HG02571 (cell line): ENCODE data around the gene KCNJ16.

Source experiments
- ATAC-seq: cut with Tn5 transposase; IDR thresholded peaks from one replicate; pipeline ENCODE4 v1.9.1; 2021; ENCODE audit warnings: mild to moderate bottlenecking, moderate library complexity; ENCODE audit not compliant: unreplicated experiment

KCNJ16 gene

DNA sequence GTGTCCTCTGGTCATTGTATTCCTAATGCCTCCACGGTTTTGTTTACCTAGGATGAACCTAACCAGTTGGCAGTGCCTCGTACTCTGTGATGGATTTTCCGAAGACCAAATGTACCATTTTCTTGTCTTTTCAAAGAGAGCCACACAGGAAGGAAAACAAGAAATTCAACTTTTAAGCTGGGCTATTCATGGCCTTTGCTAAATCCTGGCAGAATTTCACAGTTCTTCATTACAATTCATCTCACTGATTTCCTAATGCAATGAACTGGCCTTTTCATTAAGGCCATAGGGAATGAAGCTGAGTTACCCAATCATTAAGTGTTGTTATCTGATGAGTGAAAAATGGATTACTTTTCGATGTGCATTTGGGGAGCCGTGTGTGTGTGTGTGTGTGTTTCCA is 7.9 kb upstream of the KCNJ16 start:
- ATAC-seq, result no peak

DNA sequence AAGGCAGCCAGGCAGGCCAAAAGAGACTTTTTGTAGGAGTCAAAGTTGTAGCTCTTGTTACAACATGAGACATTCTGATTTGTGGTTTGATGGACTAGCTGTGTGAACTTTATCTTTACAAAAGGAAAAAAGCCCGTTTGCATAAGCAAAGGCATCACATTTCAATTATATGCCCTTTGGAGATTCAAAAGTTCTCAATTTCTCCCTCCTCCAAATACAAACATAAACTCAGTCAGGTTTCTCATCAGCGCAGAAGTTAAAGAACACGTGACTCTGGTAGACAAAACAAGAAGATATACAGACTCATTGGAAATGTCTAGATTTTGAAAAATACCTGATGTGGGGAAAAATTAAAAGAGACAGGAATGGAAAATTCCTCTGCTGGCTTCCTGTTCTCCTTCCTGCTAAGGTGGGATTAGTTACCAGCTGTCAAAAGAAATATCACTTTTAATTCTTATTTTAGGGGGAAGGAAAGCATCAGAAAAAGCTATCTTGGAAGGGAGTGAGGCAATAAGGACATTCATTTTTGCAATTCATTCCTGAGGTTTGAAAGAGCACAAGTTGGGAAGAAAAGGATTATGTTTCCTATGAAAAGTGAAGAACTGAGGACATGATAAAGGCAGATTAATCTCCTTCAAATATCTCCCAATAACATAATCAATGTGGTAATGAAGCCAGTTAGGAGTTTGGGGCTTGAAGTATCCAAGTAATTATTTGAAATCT is 4.6 kb upstream of the KCNJ16 start:
- ATAC-seq, result no peak

DNA sequence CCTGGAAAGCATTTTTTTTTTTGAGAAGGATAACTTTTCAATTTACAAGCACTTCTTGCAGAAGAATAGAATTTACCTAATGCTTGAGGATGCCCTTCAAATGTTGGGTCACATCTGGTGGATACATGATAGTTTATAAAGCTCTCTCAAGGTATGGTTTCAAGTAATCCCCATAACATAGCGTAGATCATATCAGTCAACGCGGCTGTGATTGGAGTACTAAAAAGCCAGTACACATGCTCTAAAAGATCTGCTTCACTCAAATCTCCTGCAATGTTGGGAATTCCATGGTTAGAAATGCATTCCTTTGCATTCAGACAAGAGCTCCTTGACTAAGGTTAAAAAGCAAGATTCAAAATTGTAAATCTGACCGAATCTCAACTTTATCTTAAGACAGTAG is 3.9 kb upstream of the KCNJ16 start:
- no peak for ATAC-seq

DNA sequence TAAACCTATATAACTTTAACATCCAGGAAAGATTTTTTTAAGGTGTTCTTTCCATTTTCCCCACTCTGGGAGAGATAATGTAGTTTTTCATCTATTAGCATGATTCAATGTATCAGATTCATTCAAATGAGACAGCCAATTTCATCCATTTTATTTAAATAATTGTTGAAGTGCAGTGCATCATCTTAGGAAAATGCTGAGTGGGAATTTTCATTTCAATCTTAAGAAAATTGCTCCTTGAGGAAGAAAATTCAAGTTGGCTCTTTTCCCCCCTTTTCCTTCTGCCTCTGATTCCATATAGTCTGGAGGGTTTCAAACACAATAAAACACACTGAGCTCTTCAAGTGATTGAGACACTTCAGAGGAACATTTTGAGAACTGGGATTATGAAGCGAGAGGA is 3.4 kb upstream of the KCNJ16 start:
- no peak for ATAC-seq

DNA sequence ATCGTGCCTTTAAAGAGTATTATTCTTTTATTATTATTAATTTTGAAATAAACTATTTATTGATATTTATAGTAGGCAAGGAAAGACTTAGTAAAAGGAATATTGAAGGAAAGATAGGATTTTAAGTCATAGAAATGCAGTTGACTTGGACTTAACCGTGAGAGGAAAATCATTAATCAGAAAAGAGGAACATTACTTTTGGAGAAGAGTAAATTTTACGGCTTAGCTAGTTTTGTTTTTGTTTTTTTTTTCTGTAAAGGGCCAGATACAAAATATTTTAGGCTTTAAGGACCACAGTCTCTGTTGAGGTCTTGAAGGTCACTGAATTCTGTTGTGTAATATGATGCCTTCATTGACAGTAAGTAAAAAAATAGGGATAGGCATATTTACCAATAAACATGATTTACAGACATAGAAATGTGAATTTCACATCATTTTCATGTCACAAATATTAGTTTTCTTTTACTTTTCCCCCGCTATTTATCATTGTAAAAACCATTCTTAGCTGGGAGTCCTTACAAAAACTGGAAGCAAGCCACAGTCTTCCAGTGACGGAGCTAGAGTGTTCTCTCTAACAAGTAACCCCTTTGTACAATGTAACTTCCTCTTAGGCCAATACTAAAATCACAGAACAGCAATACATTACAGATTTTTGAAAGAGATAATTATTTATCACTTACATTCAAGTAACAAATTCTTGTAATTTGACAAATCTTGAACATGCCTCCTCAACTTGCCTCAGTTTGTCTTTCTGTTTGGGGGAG is 2.3 kb upstream of the KCNJ16 start:
- ATAC-seq, result no peak

DNA sequence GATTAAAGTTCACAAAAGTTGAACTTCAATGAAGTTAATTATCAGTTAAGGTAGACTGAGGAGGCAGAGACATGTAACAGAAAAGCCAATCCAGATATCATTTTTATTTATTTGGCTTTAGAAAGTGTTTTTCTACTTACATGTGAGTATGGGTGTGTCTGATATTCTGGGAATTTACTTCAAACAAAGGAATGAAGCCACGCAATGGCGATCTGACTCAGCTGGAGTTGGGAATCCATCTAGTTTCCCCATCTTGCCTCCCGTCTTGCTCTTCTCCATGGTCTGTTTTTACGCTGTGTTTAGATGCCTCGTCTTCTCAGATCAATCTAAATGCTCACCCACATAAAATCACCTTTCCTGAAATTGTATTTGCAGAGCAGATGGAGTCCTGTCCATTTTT is 1.7 kb upstream of the KCNJ16 start:
- no peak for ATAC-seq

DNA sequence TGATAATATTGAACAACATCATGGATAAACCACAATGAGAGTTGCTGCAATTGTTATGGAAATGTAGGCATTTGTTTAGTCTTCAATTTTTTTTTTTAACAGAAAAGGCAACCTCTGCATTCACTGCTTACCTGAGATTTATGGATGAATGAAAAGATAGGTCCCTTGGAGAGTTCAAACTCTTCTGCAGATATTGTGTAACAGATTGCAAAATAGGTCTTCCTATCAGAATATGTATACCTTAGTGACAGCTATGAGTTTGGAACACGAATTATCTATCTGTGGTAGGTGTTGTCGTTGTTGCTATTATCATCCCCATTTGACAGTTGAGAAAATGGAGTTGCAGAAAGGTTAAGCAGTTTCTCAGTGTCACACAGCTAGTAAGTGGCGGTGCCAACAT is 1.2 kb upstream of the KCNJ16 start:
- no peak for ATAC-seq

DNA sequence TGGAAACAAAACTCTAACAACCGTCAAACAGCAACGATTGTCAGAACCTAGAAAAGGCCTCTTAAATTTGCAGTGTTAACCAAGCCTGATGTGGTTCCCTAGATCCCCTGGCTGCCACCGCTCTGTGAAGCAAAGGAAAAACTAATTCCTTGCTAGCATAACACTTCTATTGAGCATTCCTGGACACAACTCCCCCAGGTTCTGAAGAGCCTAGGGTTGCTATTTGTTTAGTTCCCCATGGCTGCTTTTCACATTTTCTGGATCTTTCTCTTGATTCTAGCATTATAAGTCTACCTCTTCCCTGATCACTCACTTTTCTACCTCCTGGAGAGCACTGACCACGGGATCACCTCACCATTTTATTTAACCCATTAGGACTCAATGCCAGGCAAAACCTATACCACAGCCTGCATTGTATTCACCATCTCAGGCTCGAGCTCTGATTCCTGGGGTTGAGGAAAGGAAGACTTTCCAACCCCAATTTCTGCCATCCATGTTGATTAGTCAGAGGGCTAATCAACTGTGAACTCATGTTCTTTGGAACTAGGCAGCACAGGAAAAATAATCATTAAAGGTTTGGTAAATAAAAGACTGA is 692 bp upstream of the KCNJ16 start:
- no peak for ATAC-seq

DNA sequence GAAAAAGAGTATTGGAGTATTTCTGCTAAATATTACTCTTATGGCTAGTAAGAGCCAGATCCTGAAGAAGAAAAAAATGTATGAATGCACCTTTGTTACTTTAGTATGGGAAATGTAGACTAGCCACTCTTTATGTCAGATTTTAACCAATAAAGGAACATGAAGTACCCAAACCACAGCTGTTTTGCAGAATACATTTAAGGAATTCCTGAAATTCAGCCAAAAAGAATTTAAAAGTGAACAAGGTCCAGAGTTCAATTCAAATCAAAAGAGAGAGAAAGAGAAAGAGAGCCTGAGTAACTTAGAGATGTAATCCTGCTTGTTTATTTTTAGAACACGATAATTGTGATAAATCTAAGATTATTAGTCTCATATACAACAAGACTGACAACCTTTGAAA is 1.2 kb downstream of the KCNJ16 start:
- no peak for ATAC-seq

DNA sequence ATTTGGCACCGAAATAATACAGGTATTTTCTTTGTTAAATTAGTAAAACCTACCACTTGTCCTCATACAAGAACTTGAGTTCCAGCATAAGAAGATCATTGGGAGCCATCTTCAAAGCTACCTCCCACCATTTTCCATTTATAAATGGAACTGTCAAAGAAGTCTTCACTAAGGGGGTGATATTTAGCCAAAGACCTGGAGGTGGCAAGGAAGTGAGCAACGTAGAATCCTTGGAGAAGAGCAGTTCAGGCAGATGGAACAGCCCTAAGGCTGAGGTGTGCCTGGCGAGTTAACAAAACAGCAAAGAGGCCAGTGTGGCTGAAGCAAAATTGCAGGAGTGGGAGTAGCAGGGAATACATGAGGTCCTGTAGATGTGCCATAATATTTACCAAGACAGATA is 1.8 kb downstream of the KCNJ16 start:
- no peak for ATAC-seq

DNA sequence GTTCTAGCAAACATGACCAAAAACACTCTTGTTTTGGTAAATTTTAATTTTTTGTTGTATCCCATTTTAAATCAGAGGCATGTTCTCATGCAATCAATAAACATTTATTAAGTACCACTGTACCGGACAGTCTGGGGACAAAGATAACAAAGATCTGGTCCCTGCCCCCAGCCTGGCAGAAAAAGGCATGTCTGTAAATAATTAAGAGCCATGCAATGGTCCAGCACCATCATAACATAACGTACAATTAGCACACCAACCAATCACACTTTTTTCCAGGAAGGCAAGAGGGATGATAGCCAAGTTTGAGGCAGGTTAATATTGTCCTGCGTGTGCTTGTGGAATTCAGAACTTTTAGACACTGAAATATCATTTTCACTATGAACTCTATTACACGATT is 3.5 kb downstream of the KCNJ16 start:
- no peak for ATAC-seq

DNA sequence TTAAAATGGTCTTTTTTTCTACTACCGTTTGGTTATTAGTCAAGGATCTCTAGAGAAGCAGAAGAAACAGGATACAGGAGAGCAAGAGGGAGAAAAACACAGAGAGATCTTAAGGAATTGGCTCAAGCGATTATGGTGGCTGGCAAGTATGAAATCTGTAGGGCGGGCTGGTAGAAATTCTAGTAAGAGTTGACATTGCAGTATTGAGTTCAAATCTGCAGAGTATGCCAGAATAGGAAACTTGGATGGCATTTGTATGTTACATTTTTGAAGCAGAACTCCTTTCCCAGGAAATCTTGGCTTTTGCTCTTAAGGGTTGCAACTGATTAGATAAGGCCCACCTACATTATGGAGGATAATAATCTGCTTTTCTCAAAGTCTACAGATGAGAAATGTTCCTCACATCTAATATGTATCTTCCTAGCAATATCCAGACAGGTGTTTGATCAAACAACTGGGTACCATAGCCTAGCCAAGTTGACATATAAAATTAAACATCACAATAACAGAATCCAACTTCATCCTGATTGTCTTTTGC is 4.0 kb downstream of the KCNJ16 start:
- ATAC-seq, result no peak

DNA sequence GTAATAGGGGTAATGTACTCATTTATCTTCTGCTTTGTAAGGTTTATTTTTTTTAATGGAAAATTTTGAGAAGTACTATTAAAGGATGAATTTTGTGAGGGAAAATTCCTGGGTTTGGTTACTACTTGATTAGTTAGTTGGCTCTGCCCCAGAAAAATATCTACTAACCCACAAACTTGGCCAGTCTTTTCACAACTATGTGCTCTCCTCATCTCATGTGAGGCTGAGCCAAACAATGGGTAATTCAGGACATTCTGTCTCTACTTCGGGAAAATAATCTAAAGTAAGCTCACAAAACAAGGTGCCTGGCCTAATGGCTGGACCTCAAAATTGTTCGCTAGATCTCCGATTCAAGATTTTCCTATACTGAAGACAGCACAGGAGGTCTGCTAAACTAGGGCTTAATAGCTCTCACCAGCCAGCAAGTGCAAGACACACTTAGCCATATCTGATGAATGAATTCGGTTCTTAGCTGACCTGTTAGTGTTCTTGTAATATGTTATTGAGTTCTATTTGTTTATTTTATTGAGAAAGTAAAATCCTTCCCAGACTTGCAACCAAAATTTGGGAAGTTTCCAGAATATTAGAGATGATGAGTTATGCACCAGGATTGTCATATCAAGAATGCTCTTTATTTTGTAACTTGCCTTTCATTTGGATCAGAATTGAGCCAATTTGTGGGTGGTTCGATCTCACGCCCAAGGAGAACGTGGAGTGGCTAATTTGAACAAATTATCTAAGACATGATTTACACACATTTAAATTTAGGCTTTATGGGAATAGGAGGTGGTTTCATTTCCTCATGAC is 5.7 kb downstream of the KCNJ16 start:
- ATAC-seq, result no peak

DNA sequence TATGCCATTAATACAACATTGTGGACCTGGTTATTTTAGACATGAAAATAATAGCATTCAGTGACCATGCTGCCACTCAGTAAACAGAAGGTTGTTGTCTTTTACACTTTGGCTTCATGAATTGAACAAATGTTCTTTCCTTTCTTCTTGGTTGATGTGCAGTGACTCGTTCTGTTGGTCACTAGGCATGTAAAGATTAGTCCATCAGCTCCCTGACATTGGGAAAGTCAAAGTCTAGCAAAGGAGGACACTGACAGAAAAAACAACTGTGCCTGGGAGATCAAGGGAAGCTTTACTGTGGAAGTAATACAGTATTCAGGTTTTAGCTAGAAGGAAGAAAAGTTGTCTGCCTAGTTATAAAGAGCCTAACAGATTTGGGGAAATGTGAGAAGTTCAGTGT is 6.9 kb downstream of the KCNJ16 start:
- ATAC-seq, result no peak

DNA sequence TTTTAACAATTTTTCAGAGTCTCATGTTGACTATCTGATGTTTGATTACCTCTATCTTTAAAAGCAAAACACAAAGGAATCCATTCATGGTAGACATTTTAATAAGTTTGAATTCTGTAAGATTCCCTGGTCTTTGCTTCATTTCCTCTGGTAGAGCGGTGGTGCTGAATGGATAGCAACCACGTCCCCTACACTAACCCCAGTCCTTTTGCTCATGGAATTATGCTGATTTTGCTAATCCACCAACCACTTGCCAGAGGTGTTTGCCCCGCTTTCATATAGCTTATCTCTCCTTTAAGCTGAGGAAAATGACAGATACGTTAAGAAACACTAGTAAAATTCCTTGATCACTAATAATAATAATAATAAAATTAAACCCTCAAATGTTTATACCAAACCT is 9.5 kb downstream of the KCNJ16 start:
- ATAC-seq, result no peak

DNA sequence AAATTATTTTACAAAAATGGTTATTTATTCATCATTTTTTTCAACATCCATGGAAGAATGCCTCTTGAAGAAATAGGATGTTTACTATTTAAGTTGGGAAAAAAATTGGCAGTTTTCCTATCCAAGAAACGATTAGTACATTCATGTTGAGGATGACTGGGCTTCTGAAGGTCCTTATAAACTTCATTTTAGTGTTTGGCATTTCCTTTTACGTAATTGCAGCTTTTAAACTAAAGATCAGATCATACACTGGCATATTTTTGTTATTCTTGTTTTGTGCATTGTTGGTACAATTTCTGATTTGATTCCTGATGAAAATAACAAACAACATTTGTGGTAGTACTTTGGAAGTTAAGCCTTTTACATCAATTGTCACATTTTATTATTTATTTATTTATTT is 11.5 kb downstream of the KCNJ16 start:
- ATAC-seq, result no peak

DNA sequence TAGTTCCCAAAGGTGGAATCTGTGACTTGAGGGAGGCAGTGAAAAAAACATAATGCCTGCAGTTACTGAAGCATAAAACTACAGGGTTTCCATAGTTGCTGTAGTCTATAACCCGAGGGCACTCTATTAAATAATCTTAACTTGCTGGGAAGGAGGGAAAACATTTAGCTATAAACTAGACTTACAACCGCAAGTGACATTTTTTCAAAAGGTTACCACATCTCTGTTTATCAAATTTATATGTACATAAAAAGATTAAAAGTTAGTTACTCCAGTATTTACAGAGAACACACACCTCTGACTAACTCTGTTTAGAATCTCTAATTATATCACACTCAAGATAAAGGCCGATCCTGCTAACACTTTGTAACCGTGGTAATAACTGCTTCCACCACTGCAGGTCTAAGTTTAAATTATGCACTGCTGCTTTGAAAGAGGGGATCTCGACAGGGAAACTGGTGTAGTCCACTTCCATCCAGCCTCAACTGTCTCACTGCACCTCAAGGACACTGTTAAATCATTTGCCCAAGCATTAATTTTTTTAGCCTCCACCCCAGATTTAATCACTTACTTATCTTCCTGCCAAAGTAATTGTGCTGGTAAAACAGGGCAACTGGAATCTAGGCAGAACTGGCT is 14.6 kb downstream of the KCNJ16 start:
- no peak for ATAC-seq

DNA sequence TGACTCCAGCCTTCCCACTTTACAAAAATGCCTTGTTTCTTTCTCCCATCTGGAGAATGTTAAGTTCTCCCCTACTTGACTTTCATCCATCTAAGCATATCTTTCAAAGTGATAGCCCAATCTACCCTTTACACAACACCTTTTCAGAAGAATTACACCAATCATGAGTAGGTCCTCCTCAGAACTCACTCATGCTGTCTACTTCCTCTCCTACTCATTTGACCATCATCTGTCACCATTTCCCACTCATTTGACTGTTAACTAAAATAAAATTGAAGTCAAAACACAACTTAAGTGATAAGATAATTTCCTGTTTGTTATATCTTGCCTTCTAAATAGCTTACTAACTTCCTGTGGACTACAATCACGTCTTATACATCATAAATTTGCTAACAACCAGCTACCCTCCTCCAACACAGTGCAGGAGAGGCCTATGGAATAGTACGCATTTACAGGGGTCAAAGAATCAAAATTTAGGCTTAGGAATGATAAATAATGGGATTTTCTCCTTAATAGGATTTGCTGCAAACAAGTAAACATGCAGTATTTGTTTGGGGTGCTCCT is 16.1 kb downstream of the KCNJ16 start:
- no peak for ATAC-seq

DNA sequence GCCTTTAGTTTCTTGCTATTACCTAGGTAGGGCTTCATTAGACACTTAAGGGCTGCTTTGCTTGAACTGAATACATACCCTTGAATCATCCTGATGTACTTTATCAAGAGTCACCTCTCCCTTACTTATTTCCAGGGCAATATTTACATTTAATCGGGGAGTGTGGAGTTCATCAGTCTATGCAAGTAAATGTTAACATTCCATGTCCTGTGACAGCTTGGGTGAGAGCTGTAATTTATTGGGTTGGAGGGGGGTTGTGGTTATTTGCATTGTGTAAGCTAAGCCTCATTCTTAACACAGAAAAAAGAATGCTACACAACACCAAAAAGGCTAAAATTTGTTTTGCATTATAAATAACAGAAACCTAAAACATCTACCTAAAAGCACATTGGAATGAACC is 16.7 kb downstream of the KCNJ16 start:
- ATAC-seq, result no peak

DNA sequence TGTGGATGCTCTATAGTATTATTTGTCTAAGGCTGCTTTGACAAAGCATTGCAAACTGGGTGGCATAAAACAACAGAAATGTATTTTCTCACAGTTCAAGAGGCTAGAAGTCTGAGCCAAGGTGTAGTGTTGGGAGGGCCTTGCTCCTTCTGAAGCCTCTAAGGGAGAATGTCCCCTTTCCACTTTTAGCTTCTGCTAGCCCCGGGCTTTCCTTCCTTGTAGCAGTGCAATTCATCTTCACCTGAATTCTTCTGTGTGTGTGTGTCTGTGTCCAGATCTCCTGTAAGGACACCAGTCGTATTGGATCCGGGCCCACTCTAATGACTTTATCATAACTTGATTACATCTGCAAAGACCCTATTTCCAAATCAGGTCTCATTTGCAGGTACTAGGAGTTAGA is 18.1 kb downstream of the KCNJ16 start:
- no peak for ATAC-seq
